Ectodermal cell (in vitro differentiated cells): ENCODE measurements around the gene AP4E1.
"Not testable (repeated sequence)": the region's sequence is repeated elsewhere in the genome, so short reads cannot be mapped to it uniquely, and the experiment has no call there.

Experiments used
- H3K27ac ChIP-seq: 2 replicates; pipeline ENCODE4 v1.7.0; 2013; ENCODE audit warnings: mild to moderate bottlenecking, low read depth, low read length; ENCODE audit not compliant: insufficient read depth, poor library complexity, severe bottlenecking
- H3K27me3 ChIP-seq: 2 replicates; pipeline ENCODE4 v1.7.0; 2013; ENCODE audit warnings: mild to moderate bottlenecking, low read length; ENCODE audit not compliant: insufficient read depth, control insufficient read depth, poor library complexity, severe bottlenecking
- H3K36me3 ChIP-seq: one replicate; pipeline ENCODE4 v1.7.0; 2013; ENCODE audit warnings: low read length; ENCODE audit not compliant: control insufficient read depth, insufficient read depth
- H3K4me1 ChIP-seq: one replicate; pipeline ENCODE4 v1.7.0; 2013; ENCODE audit warnings: low read length; ENCODE audit not compliant: control insufficient read depth, insufficient read depth
- H3K4me3 ChIP-seq: 2 replicates; pipeline ENCODE4 v1.7.0; 2013; ENCODE audit warnings: low read depth, low read length, control low read depth; ENCODE audit not compliant: insufficient read depth
- H3K9me3 ChIP-seq: 2 replicates; pipeline ENCODE4 v1.7.0; 2013; ENCODE audit warnings: mild to moderate bottlenecking, low read length, moderate library complexity; ENCODE audit not compliant: control insufficient read depth
- WGBS, 2 experiments: methylation state at CpG; one replicate each; pipeline ENCODE4 v1.1.7; 2013; ENCODE audit warnings: missing lambda C conversion rate in 2 of 2; 5-methylcytosine and 5-hydroxymethylcytosine counted together

Gene AP4E1

GRCh38 chr15:50888054-50888453 is 20.4 kb upstream of the AP4E1 start:
- 90 to 94% methylated on average over 3 of the region's 3 CpGs for WGBS, 2 experiments
- H3K4me3 ChIP-seq, result no peak overlapping the region
- no peak overlapping the region for H3K27ac ChIP-seq
- H3K27me3 ChIP-seq, result no peaks in the 10 kb centered on the region
- no peaks in the 10 kb centered on the region for H3K9me3 ChIP-seq
- no peaks in the 10 kb centered on the region for H3K36me3 ChIP-seq
- no peaks in the 10 kb centered on the region for H3K4me1 ChIP-seq

DNA sequence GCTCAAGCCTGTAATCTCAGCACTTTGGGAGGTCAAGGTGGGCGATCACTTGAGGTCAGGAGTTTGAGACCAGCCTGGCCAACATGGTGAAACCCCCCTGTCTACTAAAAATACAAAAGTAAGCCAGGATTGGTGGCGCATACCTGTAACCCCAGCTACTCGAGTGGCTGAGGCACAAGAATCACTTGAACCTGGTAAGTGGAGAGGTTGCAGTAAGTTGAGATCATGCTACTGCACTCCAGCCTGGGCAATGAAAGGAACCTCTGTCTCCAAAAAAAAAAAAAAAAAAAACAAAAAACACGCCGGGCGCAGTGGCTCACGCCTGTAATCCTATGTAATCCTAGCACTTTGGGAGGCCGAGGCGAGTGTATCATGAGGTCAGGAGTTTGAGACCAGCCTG is 18.9 kb upstream of the AP4E1 start:
- 90 to 96% methylated on average over 9 of the region's 9 CpGs for WGBS, 2 experiments

DNA sequence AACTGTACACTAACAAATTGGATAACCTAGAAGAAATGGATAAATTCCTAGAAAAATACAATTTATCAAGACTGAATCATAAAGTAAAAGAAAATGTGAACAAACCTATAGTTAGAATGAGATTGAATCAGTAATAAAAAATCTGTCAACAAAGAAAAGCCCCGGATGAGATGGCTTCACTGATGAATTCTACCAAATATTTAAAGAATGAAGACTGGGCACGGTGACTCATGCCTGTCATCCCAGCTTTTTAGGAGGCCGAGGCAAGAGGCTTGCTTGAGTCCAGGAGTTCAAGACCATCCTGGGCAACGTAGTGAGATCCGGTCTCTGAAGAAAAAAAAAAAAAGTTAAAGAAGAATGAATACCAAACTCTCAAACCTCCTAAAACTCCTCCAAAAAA is 17.7 kb upstream of the AP4E1 start:
- H3K36me3 ChIP-seq, result no peaks in the 10 kb centered on the region
- H3K4me3 ChIP-seq, result no peak overlapping the region
- H3K27me3 ChIP-seq, result no peaks in the 10 kb centered on the region
- H3K27ac ChIP-seq, result no peak overlapping the region
- H3K4me1 ChIP-seq, result no peaks in the 10 kb centered on the region
- no peaks in the 10 kb centered on the region for H3K9me3 ChIP-seq
- WGBS, 2 experiments, result 90 to 99% methylated on average over 5 of the region's 5 CpGs

More for the DNA sequence above, 18.9 kb upstream of the AP4E1 start:
- Histone ChIP-seq H3K27me3 (no peaks in the 10 kb centered on the region), H3K27ac (no peak overlapping the region), H3K4me3 (no peak overlapping the region), H3K9me3 (no peaks in the 10 kb centered on the region), H3K4me1 (no peaks in the 10 kb centered on the region), H3K36me3 (no peaks in the 10 kb centered on the region)

DNA sequence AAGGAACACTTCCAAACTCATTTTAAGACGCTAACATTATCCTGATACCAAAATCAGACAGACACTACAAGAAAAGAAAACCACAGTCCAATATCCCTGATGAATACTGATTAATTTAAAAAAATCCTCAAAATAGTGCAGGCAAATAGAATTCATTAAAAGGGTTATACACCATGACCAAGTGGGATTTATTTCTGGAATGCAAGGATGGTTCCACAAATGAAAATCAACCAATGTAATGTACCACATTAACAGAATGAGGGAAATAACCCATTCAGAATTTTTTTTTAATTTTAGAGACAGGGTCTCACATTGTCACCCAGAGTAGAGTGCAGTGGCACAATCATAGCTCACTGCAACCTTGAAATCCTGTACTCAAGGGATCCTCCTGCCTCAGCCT is 17.3 kb upstream of the AP4E1 start:
- no peaks in the 10 kb centered on the region for H3K27me3 ChIP-seq
- 83 to 92% methylated on average over 1 of the region's 1 CpG for WGBS, 2 experiments
- H3K4me1 ChIP-seq, result no peaks in the 10 kb centered on the region
- no peaks in the 10 kb centered on the region for H3K36me3 ChIP-seq
- no peak overlapping the region for H3K4me3 ChIP-seq
- H3K9me3 ChIP-seq, result no peaks in the 10 kb centered on the region
- H3K27ac ChIP-seq, result no peak overlapping the region

- 91 to 96% methylated on average over 3 of the region's 3 CpGs for WGBS, 2 experiments
These were observed 14.5 kb upstream of the AP4E1 start for GRCh38 chr15:50893976-50894375.

GRCh38 chr15:50901390-50901789 is 7.1 kb upstream of the AP4E1 start:
- H3K4me1 ChIP-seq, H3K27me3 ChIP-seq, H3K27ac ChIP-seq, H3K4me3 ChIP-seq, H3K36me3 ChIP-seq, H3K9me3 ChIP-seq: not testable (repeated sequence)
- 88 to 94% methylated on average over 8 of the region's 8 CpGs for WGBS, 2 experiments

More at GRCh38 chr15:50893976-50894375, 14.5 kb upstream of the AP4E1 start:
- H3K36me3 ChIP-seq, result no peaks in the 10 kb centered on the region
- H3K27me3 ChIP-seq, result no peaks in the 10 kb centered on the region
- no peak overlapping the region for H3K4me3 ChIP-seq
- H3K27ac ChIP-seq, result no peak overlapping the region
- no peaks in the 10 kb centered on the region for H3K9me3 ChIP-seq
- no peaks in the 10 kb centered on the region for H3K4me1 ChIP-seq

- no peaks in the 10 kb centered on the region for H3K27me3 ChIP-seq
- H3K9me3 ChIP-seq, result no peaks in the 10 kb centered on the region
- H3K4me1 ChIP-seq, result peaks cover 1% of the 10 kb centered on the region
- no peaks in the 10 kb centered on the region for H3K36me3 ChIP-seq
- H3K4me3 ChIP-seq, result no peak overlapping the region
- no peak overlapping the region for H3K27ac ChIP-seq
These were observed 4.3 kb upstream of the AP4E1 start for GRCh38 chr15:50904211-50904610.

DNA sequence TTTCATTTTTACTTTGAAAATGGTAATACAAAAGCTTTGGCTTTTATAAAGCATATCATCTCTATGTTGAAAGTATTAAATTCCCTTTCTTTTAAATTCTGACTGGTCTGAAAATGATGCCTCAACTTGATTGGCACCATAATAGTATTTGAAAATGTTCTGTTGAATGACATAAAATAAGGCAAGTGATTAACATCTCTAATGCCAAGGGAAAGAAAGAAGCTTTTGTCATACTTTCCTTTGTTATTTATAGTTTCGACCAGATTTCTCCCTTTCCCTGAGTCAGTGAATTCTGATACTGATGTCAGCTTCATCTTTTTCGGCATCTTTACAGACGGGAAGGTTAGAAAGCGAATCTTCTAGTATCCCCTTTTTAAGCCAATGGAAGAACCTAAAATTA is 3.4 kb upstream of the AP4E1 start:
- Histone ChIP-seq H3K27ac (no peak overlapping the region), H3K9me3 (no peaks in the 10 kb centered on the region), H3K4me3 (no peak overlapping the region), H3K4me1 (peaks cover 3% of the 10 kb centered on the region), H3K36me3 (no peaks in the 10 kb centered on the region), H3K27me3 (no peaks in the 10 kb centered on the region)
- WGBS, 2 experiments, result 94 to 96% methylated on average over 4 of the region's 4 CpGs

GRCh38 chr15:50906954-50907600 is 1.4 kb upstream of the AP4E1 start:
- no peaks in the 10 kb centered on the region for H3K9me3 ChIP-seq
- no peaks in the 10 kb centered on the region for H3K27me3 ChIP-seq
- H3K4me1 ChIP-seq, result peaks cover 3% of the 10 kb centered on the region
- no peaks in the 10 kb centered on the region for H3K36me3 ChIP-seq
- H3K27ac ChIP-seq, result no peak overlapping the region
- peak overlapping the region; percentile 95 for H3K4me3 ChIP-seq
- WGBS, 2 experiments, result 86 to 87% methylated on average over 11 to 15 of the region's 16 CpGs

- 7 to 8% methylated on average over 31 of the region's 31 CpGs for WGBS, 2 experiments
- Histone ChIP-seq H3K36me3 (peaks cover under 1% of the 10 kb centered on the region), H3K9me3 (no peaks in the 10 kb centered on the region), H3K4me3 (peak overlapping the region; percentile 95), H3K27me3 (no peaks in the 10 kb centered on the region), H3K27ac (peak overlapping the region; percentile 88), H3K4me1 (peaks cover 3% of the 10 kb centered on the region)
These were observed 778 bp upstream of the AP4E1 start for GRCh38 chr15:50907601-50908208.
